HG02981 (cell line): ENCODE measurements around the gene HERC2.
"Not testable (repeated sequence)": the region's sequence is repeated elsewhere in the genome, so short reads cannot be mapped to it uniquely, and the experiment has no call there.

Experiments used
- ATAC-seq: cut with Tn5 transposase; IDR thresholded peaks from one replicate; pipeline ENCODE4 v1.9.1; 2021; ENCODE audit warnings: mild to moderate bottlenecking, moderate library complexity; ENCODE audit not compliant: unreplicated experiment

The HERC2 gene

DNA sequence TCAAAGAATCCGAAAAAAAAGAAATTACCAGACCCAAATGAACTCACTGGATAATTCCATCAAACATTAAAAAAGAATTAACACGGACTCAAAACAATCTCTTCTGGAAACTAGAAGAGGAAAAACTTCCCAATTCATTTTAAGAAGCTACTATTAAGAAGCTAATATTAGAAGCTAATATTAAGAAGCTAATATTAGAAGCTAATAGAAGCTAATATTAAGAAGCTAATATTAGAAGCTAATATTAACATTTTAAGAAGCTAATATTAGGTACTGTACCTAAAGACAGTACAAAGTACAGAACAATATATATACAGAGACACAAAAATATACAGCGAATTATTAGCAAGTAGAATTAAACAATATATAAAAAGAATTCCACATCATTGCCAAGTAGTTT lies 35.9 kb downstream of the HERC2 start:
- ATAC-seq = no peak

DNA sequence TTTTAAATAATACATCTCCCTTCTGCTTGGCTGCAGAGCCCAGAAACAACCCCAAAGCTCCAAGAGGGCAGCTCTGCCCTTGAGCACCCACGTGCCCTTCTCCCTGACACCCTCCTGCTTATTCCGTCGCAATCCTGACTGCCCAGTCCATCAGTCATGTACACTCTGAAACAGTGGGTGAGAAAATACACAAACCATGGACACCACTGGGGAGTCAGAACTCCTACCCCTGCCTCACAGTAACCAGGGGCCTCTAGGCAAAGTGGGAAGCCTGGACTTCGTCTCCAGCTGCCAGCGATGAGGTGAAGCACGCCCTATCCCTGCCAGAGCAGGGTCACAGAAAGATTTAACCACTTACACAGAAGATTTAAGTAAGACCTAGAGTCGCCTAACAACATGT lies 40.1 kb downstream of the HERC2 start:
- no peak for ATAC-seq

DNA sequence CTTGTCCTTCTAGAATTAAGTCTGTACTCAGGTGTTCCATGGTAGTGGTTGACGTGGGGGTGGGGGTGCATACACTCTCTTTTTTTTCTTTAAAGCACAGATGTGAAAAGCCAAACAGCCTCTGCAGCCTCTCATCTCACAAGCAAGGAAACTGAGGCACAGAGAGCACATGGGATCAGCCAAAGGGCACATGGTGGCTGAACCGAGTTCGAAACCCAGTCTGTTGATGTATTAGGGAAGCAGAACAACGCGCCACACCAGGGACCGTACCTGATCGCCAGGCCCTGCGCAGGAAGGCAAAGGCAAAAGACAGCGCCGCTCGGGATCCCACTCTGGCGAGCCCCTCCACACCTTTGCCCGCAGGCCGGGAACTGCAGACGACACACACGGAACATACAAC lies 47.3 kb downstream of the HERC2 start:
- ATAC-seq = no peak

DNA sequence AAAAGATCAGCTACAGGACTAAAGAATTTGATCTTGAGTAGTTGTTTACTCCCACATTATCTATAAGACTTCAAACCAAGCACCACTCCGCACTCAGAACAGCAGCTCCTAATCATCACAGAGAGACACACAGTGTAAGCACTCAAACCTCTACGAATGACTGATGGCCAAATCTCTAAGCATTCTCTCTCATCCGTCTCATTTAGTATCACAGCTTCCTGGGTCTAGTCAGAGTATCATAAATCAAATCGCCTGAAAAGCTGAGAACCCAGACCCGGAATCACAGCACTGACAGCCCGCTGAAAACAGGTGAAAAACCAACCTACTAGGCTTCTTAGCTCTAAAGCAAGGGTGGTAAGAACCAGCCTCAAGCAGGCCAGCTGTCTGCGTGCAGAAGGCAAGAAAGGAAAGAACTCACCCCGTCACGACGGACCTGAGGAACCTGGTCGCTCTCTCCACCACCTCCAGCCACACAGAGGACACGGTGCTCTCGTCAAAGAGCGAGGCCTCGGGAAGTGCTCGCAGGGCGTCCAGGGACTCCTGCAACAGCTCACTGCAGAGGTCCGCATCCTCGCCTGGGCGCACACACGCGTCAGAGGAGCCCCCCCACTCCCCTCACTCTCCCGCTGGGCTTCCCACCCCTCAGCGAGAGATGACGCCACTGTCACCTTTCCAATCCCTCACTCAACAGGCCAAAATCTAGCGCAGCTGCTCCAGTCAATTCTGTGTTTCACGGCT lies 47.9 kb downstream of the HERC2 start:
- ATAC-seq = no peak

DNA sequence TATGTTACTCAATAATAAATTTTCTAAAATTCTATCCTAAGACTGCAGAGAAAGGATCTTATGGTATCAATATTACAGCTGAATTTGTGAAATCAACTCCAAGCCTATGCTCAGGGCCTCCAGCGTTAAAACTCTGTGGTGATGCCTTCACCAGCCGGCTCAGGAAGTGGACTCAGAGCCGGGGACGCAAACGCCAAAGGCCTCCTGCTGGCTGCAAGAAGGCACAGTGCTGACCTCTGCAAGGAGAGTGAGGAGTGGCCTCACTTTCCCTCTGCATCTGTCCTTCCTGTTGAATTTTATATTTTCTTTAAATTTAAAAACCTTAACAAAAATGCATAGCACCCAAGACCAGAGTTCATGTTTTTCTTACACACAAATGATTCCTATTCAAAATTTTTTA lies 48.5 kb downstream of the HERC2 start:
- no peak for ATAC-seq

DNA sequence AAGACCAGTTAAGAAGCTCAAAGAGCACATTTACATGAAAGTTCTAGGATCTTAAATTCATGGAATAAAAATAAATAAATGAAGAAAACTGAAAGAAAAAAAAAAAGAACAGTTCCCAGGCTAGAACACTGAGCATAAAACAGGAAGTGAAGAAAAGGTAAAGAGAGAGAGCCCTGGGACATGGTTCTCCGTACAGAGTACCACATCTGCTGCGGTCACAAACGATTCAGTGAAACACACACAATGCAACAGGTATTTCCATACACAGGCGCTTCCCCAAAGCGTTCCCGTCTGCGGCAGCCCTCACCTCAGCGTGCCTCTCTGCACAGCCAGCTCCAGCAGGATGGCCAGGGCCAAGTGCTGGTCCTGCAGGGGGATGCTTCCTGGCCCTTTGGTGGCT lies 49.4 kb downstream of the HERC2 start:
- no peak for ATAC-seq

DNA sequence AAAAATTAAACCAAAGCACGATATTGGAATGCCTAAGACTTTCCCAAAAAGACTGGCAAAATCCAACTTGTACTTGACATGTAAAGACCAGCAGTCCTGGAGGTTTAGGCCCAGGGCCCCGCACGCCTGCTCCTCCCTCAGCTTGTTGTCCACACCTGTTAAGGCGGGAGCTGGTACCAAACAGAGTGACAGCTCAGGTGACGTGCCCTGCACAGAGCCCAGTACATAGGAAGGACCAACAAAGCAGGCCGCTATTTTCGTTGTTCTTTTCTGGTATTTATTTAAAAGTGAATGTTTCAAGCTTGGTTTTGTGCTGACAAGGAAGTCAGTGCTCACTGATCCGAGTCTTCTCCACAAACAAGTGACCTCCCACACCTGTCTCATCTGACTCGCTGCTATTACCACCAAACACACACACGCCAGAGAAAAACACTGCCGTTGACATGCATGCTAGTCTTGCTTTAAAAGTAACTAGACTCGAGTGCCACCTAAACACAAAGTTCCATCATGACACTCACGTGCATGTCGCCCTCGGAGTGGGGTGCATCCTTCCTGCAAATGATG lies 50.2 kb downstream of the HERC2 start:
- no peak for ATAC-seq

DNA sequence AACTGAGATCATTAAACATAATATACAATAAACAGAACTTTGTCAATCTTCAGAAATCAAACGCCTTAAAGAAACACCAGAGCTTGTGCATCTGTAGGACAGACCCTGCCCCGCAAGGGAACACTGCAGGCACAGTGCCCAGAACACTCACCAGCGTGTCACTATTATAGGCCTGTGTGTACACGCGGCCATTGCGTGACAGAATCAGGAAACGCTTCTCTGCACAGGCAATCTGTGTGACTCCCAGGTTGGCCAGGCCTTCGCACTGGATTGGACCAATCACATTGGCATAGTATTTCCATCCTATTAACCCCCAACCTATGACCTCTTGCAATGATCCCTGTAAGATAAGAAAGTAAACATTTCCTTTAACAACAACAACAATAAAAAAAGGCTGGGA lies 52.9 kb downstream of the HERC2 start:
- ATAC-seq = no peak

DNA sequence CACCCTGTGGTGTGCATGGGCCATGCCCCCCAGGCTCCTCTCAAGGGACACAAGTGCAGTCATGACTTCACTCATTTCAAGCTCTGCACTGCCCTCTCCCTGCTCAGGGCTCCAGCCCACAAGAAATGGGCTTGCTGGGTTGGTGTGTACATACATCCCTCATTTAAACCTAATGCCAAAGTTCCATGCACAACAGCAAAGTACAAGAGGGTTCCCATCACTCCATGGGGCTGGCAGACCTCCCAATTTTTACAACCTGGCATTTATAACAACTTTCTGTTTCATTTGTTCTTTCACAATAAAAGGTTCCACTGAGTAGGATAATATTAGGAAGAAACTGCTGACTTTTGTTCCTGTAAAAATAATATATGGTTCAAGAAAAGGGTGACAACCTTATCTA lies 54.3 kb downstream of the HERC2 start:
- ATAC-seq = no peak

DNA sequence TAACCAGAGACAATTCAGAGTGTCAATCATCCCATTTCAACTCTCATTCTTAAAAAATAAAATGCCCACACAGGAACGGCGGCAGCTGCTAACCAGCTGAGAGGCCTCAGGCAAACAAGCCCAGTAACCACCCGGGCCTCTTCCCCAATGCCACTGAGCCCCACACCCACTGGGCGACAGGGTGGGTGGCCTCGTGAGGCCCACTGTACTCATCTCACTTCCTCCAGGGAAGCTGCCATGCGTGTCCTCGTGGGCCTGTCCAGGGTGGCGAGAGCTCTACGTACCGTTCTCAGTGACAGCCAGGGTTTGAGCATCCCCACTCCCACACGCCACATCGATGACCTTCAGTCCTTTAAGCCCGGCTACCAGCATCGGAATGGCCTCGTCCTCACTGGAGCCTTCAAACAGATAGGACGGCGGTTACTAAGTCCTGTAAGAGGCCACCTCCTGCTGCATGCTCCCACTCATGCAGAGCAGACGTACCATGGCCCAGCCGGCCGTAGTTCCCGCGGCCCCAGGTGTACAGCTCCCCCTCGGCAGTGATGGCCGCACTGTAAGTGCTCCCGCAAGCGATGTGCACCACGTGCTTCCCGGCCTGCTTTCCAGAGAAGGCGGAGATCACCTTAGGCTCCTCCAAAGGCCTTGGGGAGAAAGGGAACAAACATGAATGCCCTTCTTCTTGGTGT lies 56.5 kb downstream of the HERC2 start:
- ATAC-seq = no peak

DNA sequence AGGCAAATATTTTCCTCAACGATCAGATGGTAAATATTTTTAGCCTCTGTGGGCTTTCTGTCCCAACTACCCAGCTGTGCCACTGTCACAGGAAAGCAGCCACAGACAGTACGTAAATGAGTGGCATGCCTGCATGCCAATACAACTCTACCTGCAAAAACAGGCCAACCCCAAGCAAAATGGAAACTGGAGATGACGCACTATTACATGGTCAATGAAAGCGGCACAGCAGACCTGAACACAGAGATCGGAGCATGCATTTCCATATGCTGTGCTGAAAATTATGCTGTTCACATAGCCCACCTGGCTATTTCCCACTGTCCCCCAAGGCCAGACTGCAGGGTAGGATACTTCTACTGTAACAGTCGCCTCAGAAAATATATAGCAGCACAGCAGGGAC lies 57.8 kb downstream of the HERC2 start:
- ATAC-seq = no peak

DNA sequence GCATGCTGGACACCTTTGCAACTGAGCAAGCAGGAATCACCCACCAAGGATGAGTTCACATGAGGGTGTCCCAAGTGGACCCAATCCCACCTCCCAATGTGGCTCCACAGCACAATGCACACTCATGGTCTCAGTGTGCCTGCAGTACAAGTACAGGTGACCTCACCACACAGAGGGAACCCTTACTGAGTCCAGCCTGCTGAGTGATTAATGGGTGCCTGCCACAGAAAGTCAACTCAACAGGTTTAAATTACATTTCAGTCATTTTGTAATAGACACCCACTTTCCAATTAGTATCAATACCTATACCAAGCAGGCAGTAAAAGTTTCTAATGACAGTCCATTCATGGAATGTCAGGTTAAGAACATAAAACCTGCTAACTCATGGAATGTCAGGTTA lies 59.5 kb downstream of the HERC2 start:
- no peak for ATAC-seq

DNA sequence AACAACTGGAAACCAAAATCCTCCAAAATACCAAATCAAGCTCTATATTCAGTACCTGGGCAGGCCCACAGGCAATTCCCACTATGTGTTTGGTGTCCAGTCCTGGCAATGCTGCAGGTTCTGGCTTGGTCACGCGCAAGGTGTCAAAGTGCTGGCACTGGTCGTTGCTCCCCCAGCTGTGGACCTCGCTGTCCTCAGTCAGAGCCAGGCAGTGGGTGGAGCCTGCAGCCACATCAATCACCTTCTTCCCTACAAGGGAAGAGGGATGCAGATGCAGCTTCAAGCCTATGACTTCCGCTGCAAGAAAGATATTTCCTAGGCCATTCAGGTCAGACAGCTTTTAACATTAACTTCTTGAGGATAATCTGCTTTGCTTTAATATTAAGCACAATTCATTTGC lies 61.3 kb downstream of the HERC2 start:
- ATAC-seq = no peak

DNA sequence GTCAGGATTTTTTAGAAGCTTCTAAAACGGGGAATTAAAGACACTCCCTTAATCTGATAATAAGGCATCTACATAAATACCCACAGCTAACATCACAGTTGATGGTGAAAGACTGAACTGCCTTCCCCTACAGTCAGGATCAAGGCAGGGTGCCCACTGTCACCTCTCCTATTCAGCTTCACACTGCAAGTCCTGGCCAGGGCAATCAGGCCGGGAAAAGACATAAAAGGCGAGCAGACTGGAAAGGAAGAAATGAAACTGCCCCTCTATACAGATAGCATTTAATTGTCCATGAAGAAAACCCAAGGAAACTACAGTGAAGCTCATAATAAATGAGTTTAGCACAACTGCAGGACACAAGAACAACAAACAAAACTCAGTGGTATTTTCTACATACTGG lies 61.7 kb downstream of the HERC2 start:
- no peak for ATAC-seq

DNA sequence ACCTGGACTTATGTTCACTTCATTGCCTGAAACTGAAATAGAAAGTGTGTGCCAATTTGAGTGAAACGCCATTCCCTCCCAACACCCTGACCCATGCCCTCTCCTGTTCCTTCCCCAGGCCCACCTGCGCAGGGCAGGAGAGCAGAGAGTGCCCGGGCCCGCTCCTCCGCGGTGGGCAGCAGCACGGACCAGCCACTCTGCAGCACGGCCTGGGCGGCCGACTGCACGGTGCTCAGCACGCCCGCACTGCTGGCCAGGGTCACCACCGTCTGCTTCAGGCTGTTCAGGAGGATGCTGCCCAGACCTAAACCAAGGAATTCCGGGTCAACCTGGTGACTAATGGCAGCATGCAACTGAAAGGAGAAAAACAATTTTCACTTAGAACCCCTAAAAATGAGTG lies 66.0 kb downstream of the HERC2 start:
- no peak for ATAC-seq

DNA sequence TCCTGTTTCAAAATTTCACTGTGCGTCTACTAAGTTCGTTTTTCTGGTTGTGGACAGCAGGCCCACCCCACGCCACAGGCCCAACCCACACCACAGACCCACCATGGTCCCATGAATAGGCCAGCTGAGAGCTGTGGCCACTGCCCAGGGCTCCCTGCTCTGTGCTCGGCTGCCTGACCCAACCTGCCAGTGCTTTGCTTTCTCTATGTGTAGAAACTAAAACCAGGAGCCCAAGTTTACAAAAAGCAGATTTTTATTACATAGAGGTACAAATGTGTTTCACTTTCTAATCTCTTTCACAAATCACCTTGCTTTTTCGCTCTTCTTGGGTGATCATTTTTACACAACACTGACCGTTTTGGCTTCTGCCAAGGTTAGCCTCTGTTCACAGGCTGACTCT lies 69.1 kb downstream of the HERC2 start:
- no peak for ATAC-seq

DNA sequence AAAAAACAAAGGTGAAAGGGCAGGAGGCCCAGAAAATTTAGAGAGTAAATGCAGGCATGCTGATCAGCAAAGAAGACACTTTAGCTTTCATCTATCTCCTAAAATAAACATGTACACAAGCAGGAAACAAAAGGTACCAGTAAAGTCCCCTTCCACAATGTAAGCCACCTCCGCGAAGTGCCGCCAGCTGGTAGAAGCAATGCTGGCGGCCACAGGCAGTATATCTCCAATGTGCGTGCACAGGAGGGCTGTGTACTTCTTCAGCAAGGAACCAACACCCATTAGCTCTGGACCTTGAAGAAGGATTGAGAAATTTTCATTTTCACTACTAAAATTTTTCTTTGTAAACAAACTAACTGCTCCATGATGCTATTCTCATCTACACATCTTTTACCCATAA lies 75.4 kb downstream of the HERC2 start:
- ATAC-seq = no peak

DNA sequence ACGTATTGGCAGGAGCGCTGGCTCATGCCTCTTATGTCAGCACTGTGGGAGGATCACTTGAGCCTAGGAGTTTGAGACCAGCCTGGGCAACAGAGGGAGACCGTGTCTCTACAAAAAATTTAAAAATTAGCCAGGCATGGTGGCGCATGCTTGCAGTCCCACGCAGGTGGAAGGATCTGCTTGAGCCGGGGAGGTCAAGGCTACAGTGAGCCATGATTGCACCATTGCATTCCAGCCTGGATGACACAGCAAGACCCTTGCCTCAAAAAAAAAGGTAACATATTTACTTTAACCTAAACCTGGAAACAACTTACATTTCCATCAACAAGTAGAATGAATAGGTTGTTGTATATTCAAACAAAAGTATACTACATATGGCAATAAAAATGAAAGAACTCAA lies 78.1 kb downstream of the HERC2 start:
- ATAC-seq = no peak

DNA sequence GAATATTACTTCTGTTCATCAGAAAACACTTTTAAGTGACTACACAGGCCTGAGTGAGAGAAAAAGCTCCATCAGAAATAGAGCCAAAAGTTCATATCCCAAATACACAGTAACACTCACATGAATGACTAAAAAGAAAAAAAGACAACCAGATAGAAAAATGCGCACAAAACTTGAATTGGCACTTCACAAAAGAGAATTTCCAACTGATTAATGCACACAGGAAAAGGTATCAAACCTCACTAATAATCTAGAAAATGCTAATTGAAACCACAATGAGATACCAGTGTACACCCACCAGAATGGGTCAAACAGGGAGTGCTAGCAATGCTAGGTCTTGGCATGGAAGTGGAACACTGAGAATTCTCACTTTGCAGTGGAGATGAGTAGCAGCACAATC lies 78.6 kb downstream of the HERC2 start:
- ATAC-seq = no peak

DNA sequence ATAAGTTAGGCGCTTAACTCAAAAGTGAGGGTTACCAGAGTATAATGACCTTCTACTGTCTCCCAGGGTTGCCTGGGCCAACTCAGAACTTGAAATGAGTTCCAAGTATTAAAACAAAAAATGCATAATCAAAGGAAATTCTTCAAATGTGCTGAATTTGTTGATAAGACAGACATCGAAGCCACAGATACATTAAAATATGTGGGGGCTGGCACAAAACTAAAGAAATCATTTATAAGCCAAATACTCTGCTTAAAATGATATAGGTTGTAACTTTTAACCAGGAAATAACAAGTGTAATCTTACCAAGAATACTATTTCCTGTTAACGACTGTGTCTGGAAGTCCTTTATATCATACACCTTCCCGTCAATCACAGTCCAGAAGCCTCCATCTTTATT lies 83.7 kb downstream of the HERC2 start:
- ATAC-seq = not testable (repeated sequence)

DNA sequence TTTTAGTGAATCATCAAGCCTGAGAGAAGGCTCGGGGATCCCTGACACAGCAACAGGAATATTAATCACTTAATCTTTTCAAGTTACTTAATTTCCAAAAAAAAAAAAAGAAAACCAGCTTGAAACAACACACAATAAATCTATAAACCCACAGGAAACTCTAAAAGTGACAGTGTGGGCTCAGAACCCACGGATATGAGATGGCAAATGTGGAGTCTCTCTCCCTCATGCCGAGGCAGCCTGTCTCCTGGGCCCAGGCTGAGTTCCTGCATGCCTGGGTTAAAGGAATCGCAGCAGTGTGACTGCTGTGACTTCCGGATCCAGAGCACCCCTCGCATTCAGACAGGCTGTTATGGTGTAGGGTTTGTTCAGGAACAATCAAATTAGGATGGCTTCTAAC lies 90.2 kb downstream of the HERC2 start:
- ATAC-seq = not testable (repeated sequence)

DNA sequence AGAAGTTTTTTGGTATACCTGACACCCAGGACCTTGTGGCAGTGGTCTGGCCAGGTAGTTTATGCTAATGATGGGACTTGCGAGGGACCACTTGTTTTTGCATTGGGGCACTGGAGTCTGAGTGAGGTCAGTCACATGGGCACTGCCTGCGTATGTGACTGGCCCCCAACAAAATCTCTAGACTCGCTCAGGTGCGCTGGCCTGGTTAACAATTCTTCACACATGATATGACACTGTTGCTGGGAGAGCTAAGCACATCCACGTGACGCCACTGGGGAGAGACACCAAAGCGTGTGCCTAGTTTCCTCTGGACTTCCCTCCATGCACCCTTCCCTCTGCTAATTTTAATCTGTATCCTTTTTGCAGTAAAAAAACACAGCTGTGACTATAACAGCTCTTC lies 90.6 kb downstream of the HERC2 start:
- ATAC-seq = not testable (repeated sequence)
